T1000 (cell line): ENCODE measurements around the gene BNC2.

ENCODE experiments used
- DNase-seq: peaks from one replicate; lab custom pipeline; 2025; ENCODE audit warnings: mixed read lengths; lab: John Stamatoyannopoulos, UW

The BNC2 gene

GRCh38 chr9:16364347-16364746, 506.1 kb downstream of the BNC2 start:
- DNase-seq: no peak

- DNase-seq: no peak
Measured at GRCh38 chr9:16363916-16364315, 506.6 kb downstream of the BNC2 start.

GRCh38 chr9:16363073-16363781, 507.2 kb downstream of the BNC2 start:
- no peak for DNase-seq

- DNase-seq: no peak
Measured at GRCh38 chr9:16361939-16362338, 508.5 kb downstream of the BNC2 start.

GRCh38 chr9:16361118-16361517, 509.4 kb downstream of the BNC2 start:
- no peak for DNase-seq

- no peak for DNase-seq
Measured at GRCh38 chr9:16360247-16360646, 510.2 kb downstream of the BNC2 start.
